HepG2 (cell line): ENCODE results near the gene GATM.

Experiments
- ARID2 ChIP-seq: sonication (generic); formaldehyde crosslinking; IDR thresholded peaks from 2 replicates; pipeline ENCODE4 v1.8.1; 2022; ENCODE audit warnings: mild to moderate bottlenecking, missing genetic modification reagents, borderline replicate concordance
- ATF2 ChIP-seq: sonication (generic); formaldehyde crosslinking; IDR thresholded peaks from 2 replicates; pipeline ENCODE4 v1.4.0; 2020; ENCODE audit warnings: missing genetic modification reagents
- DNMT1 ChIP-seq: sonication (generic); formaldehyde crosslinking; IDR thresholded peaks from 2 replicates; pipeline ENCODE4 v1.5.1; 2020; ENCODE audit warnings: mild to moderate bottlenecking, missing genetic modification reagents
- GABPA ChIP-seq, 2 experiments: IDR thresholded peaks; 2 replicates each; pipeline ENCODE4 v1.6.1; 2011 to 2016; ENCODE audit warnings: low read depth in 2 of 2, low read length in 1 of 2, missing biosample characterization in 1 of 2, missing genetic modification characterization in 1 of 2
- GTF2F1 ChIP-seq: fragments of 150-350 bp; IDR thresholded peaks from 2 replicates; pipeline ENCODE4 v1.6.1; 2014; ENCODE audit warnings: low read length
- MLX ChIP-seq: IDR thresholded peaks from 2 replicates; pipeline ENCODE4 v1.6.1; 2016
- POLR2AphosphoS5 ChIP-seq: IDR thresholded peaks from 2 replicates; pipeline ENCODE4 v1.6.1; 2012; ENCODE audit warnings: low read depth, low read length
- REST ChIP-seq, 2 experiments: IDR thresholded peaks; 2 replicates each; pipeline ENCODE4 v1.6.1; 2011 to 2012; ENCODE audit warnings: low read length in 2 of 2, borderline replicate concordance in 1 of 2, low read depth in 1 of 2, mild to moderate bottlenecking in 1 of 2, moderate library complexity in 1 of 2
- STAT5B ChIP-seq: sonication (generic); formaldehyde crosslinking; IDR thresholded peaks from 2 replicates; pipeline ENCODE4 v1.4.0; 2020; ENCODE audit warnings: missing genetic modification reagents
- TEAD2 ChIP-seq: sonication (generic); formaldehyde crosslinking; IDR thresholded peaks from 2 replicates; pipeline ENCODE4 v1.9.0; 2021; ENCODE audit warnings: missing genetic modification reagents
- TIGD3 ChIP-seq: sonication (generic); formaldehyde crosslinking; IDR thresholded peaks from 2 replicates; pipeline ENCODE4 v1.5.1; 2020; ENCODE audit warnings: mild to moderate bottlenecking, missing genetic modification reagents, borderline replicate concordance
- ZBTB49 ChIP-seq: sonication (generic); formaldehyde crosslinking; IDR thresholded peaks from 2 replicates; pipeline ENCODE4 v1.4.0; 2020; ENCODE audit warnings: missing genetic modification reagents, borderline replicate concordance
- ZNF138 ChIP-seq: sonication (generic); formaldehyde crosslinking; IDR thresholded peaks from 2 replicates; pipeline ENCODE4 v1.5.0; 2020; ENCODE audit warnings: mild to moderate bottlenecking, low read depth, missing genetic modification reagents
- ZSCAN9 ChIP-seq: IDR thresholded peaks from 2 replicates; pipeline ENCODE4 v1.6.1; 2016; ENCODE audit warnings: borderline replicate concordance

GRCh38 chr15:45424429-45424828 is 46.1 kb upstream of the GATM start:
- TF ChIP-seq MLX (no peak), POLR2AphosphoS5 (no peak), STAT5B (CRISPR knock-in tag) (no peak), DNMT1 (CRISPR knock-in tag) (no peak), ZSCAN9 (no peak), ZNF138 (CRISPR knock-in tag) (no peak), GABPA (IDR thresholded peaks at IDR 0.05; ENCODE audit: low read depth, low read length) (no peak), GABPA (CRISPR knock-in tag; IDR thresholded peaks at IDR 0.05; ENCODE audit: low read depth) (no peak), ATF2 (CRISPR knock-in tag) (no peak), ZBTB49 (CRISPR knock-in tag) (no peak), ARID2 (CRISPR knock-in tag) (no peak), TIGD3 (no peak), REST (IDR thresholded peaks at IDR 0.05; ENCODE audit: borderline replicate concordance in 1 of 2, low read depth in 1 of 2, low read length in 2 of 2) (no peak), TEAD2 (CRISPR knock-in tag) (no peak), GTF2F1 (no peak)
